GM23248 (cell line): ENCODE measurements around the gene FUT8. TPM values are rescaled to one million over a fixed set of nuclear protein-coding genes. Genes with fewer than 3 reads are reported as not detected.

Experiments
- DNase-seq: peaks from one replicate; pipeline ENCODE4 v3.0.0-alpha.2; 2015
- H2AFZ ChIP-seq: fragments of 200-600 bp; sonication (generic); 2 replicates; pipeline ENCODE4 v1.6.1; 2016; ENCODE audit warnings: antibody characterized with exemption
- H3F3A ChIP-seq: fragments of 200-600 bp; sonication (generic); 2 replicates; pipeline ENCODE4 v1.6.1; 2016; ENCODE audit warnings: mild to moderate bottlenecking, antibody characterized with exemption, mixed run types; ENCODE audit not compliant: insufficient read depth
- H3K27ac ChIP-seq: fragments of 200-600 bp; sonication (generic); 2 replicates; pipeline ENCODE4 v1.5.1; 2016; ENCODE audit warnings: mild to moderate bottlenecking
- H3K27me3 ChIP-seq: fragments of 200-600 bp; sonication (generic); replicated peaks from 2 replicates; pipeline ENCODE4 v1.6.1; 2016; ENCODE audit warnings: mild to moderate bottlenecking; ENCODE audit not compliant: insufficient read depth
- H3K36me3 ChIP-seq: fragments of 200-600 bp; sonication (generic); 2 replicates; pipeline ENCODE4 v1.6.1; 2016; ENCODE audit warnings: low read depth, mild to moderate bottlenecking
- H3K4me1 ChIP-seq: fragments of 200-600 bp; sonication (generic); 2 replicates; pipeline ENCODE4 v1.6.1; 2016; ENCODE audit warnings: mild to moderate bottlenecking; ENCODE audit not compliant: insufficient read depth
- H3K4me2 ChIP-seq: fragments of 200-600 bp; sonication (generic); one replicate; pipeline ENCODE4 v1.6.1; 2016; ENCODE audit warnings: mild to moderate bottlenecking; ENCODE audit not compliant: unreplicated experiment
- H3K4me3 ChIP-seq: fragments of 200-600 bp; sonication (generic); 2 replicates; pipeline ENCODE4 v1.5.1; 2016; ENCODE audit warnings: mild to moderate bottlenecking
- H3K79me2 ChIP-seq: fragments of 200-600 bp; sonication (generic); 2 replicates; pipeline ENCODE4 v1.6.1; 2016; ENCODE audit warnings: mild to moderate bottlenecking; ENCODE audit not compliant: insufficient read depth
- H3K9ac ChIP-seq: fragments of 200-600 bp; sonication (generic); 2 replicates; pipeline ENCODE4 v1.6.1; 2016; ENCODE audit warnings: mild to moderate bottlenecking
- H3K9me2 ChIP-seq: fragments of 200-600 bp; sonication (generic); 2 replicates; pipeline ENCODE4 v1.6.1; 2016; ENCODE audit warnings: mixed run types, mild to moderate bottlenecking, moderate library complexity; ENCODE audit not compliant: insufficient read depth
- H3K9me3 ChIP-seq: fragments of 200-600 bp; sonication (generic); one replicate; pipeline ENCODE4 v1.6.1; 2017; ENCODE audit warnings: low read depth
- H4K20me1 ChIP-seq: fragments of 200-600 bp; sonication (generic); 2 replicates; pipeline ENCODE4 v1.6.0; 2016; ENCODE audit not compliant: insufficient read depth
- EZH2 ChIP-seq: fragments of 200-600 bp; sonication (generic); IDR thresholded peaks from 2 replicates; pipeline ENCODE4 v1.6.1; 2018; ENCODE audit warnings: antibody characterized with exemption, mild to moderate bottlenecking; ENCODE audit not compliant: insufficient read depth, poor library complexity, severe bottlenecking
- EZH2phosphoT487 ChIP-seq: fragments of 200-600 bp; sonication (generic); IDR thresholded peaks from 2 replicates; pipeline ENCODE4 v1.6.1; 2018; ENCODE audit warnings: antibody characterized with exemption, moderate library complexity, mild to moderate bottlenecking, low read depth; ENCODE audit not compliant: insufficient read depth
- WGBS, 2 experiments: methylation state at CpG; one replicate each; pipeline ENCODE4 v1.1.6; 2015 to 2017; ENCODE audit warnings: low lambda C conversion rate in 2 of 2, low coverage in 1 of 2; ENCODE audit errors: missing lambda C conversion rate in 2 of 2; 5-methylcytosine and 5-hydroxymethylcytosine counted together
- in situ Hi-C: fragments of 300-500 bp; cut with MboI; formaldehyde crosslinking; loops from 2 replicates; pipeline ENCODE4 v1.15.0; 2020
- microRNA counts: library from miRNA; unstranded; fragments of <30 nt; microRNA quantifications from one replicate; lab custom pipeline; 2016
- microRNA-seq: library from miRNA; unstranded; fragments of <30 nt; microRNA quantifications from one replicate; pipeline ENCODE4, GENCODE V29; 2016; ENCODE audit warnings: borderline number of aligned reads
- polyA plus RNA-seq: library from polyadenylated mRNA; unstranded; fragments of >200 nt; fragmentation: Nextera tagmentation; extraction: Ambion mirVana; gene quantifications from 2 replicates; pipeline ENCODE4 v1.2.1, GENCODE V29; 2016
- small RNA-seq: library from RNA; depleted of rRNA; stranded (forward); fragments of <200 nt; gene quantifications from one replicate; pipeline ENCODE3, GENCODE V24; 2014; ENCODE audit warnings: low read depth, low replicate concordance
- total RNA-seq: library from RNA; depleted of rRNA; stranded (reverse); fragments of >200 nt; shearing (Covaris generic); gene quantifications from 2 replicates; pipeline ENCODE4 v1.2.3, GENCODE V29; 2014

Gene FUT8
- total and polyA plus RNA-seq, 2 experiments from 2014 or later, result 40.0 to 60.6 TPM

GRCh38 chr14:65789363-65789762, 376.8 kb downstream of the FUT8 start:
- in situ Hi-C loops, result no loop called here
- no peak overlapping the region for H3K4me2 ChIP-seq
- no peaks in the 10 kb centered on the region; the same call in 1 of the 2 replicates for H3K4me1 ChIP-seq
- 79 to 81% methylated on average over 14 of the region's 14 CpGs for WGBS, 2 experiments
- no peak overlapping the region for H3K9ac ChIP-seq
- H2AFZ ChIP-seq, result no peak overlapping the region
- H3K36me3 ChIP-seq, result no peaks in the 10 kb centered on the region
- DNase-seq, result no peak
- no peaks in the 10 kb centered on the region for H3K9me2 ChIP-seq
- no peaks in the 10 kb centered on the region for H4K20me1 ChIP-seq
- H3K4me3 ChIP-seq, result no peak overlapping the region
- H3K9me3 ChIP-seq, result no peaks in the 10 kb centered on the region
- TF ChIP-seq EZH2, result no peak
- TF ChIP-seq EZH2phosphoT487, result no peak
- H3K79me2 ChIP-seq, result no peaks in the 10 kb centered on the region
- no peak overlapping the region for H3K27ac ChIP-seq
- H3F3A ChIP-seq, result no peaks in the 10 kb centered on the region
- no peaks in the 10 kb centered on the region for H3K27me3 ChIP-seq

DNA sequence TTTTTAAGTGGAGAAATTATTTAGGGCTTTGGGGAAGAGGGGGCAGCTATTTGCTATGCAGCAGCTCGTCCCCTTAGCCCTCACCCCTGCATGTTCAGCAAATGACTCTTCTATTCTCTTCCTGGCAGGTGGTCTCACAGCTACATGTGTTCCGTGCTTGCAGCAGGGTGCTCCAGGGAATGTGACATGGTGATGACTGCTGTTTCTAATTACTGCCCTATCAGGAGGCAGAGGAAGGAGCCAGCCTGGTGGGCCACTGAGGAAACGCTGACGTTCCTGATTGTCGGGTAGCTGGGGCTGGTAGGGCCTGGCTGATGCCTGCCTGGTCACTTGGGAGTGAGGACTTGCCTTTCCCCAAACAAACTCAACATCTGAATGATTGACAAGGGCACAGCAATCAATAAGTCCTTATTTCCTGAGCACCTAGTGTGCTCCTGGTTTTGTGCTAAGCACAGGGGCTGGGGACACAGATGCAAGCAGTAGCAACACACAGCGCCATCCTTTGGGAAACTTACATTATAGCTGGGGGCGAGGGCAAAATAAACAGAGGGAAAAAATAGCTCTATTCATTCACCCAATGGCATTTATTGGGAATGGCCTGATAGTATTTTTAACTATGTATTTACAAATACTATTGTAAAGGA, 377.8 kb downstream of the FUT8 start:
- no peaks in the 10 kb centered on the region; the same call in 1 of the 2 replicates for H3K27me3 ChIP-seq
- no peaks in the 10 kb centered on the region for H3K36me3 ChIP-seq
- no peaks in the 10 kb centered on the region for H4K20me1 ChIP-seq
- in situ Hi-C loops, result no loop called here
- TF ChIP-seq EZH2phosphoT487 (no peak), EZH2 (no peak)
- no peaks in the 10 kb centered on the region for H3K9me2 ChIP-seq
- H3K27ac ChIP-seq, result no peak overlapping the region
- no peaks in the 10 kb centered on the region for H3K79me2 ChIP-seq
- WGBS, 2 experiments, result 17 to 20% methylated on average over 7 of the region's 7 CpGs
- H3K9me3 ChIP-seq, result no peaks in the 10 kb centered on the region
- no peak overlapping the region for H2AFZ ChIP-seq
- no peak overlapping the region for H3K4me2 ChIP-seq
- no peak overlapping the region for H3K4me3 ChIP-seq
- H3K9ac ChIP-seq, result no peak overlapping the region
- no peaks in the 10 kb centered on the region; the same call in 1 of the 2 replicates for H3K4me1 ChIP-seq
- no peak for DNase-seq
- no peaks in the 10 kb centered on the region for H3F3A ChIP-seq

- no peak overlapping the region for H2AFZ ChIP-seq
- no peak overlapping the region for H3K4me2 ChIP-seq
- in situ Hi-C loops, result no loop called here
- no peak for TF ChIP-seq EZH2
- H3K36me3 ChIP-seq, result no peaks in the 10 kb centered on the region
- H3K27ac ChIP-seq, result no peak overlapping the region
- H3F3A ChIP-seq, result no peaks in the 10 kb centered on the region
- WGBS, 2 experiments, result 75 to 82% methylated on average over 14 of the region's 14 CpGs
- H4K20me1 ChIP-seq, result no peaks in the 10 kb centered on the region
- H3K9ac ChIP-seq, result no peak overlapping the region
- H3K79me2 ChIP-seq, result no peaks in the 10 kb centered on the region
- DNase-seq, result peak; percentile 14
- H3K27me3 ChIP-seq, result no peaks in the 10 kb centered on the region; the same call in 1 of the 2 replicates
- no peaks in the 10 kb centered on the region; the same call in 1 of the 2 replicates for H3K4me1 ChIP-seq
- H3K9me2 ChIP-seq, result no peaks in the 10 kb centered on the region
- H3K4me3 ChIP-seq, result no peak overlapping the region
- H3K9me3 ChIP-seq, result no peaks in the 10 kb centered on the region
Measured at GRCh38 chr14:65791191-65791981, 378.9 kb downstream of the FUT8 start.

DNA sequence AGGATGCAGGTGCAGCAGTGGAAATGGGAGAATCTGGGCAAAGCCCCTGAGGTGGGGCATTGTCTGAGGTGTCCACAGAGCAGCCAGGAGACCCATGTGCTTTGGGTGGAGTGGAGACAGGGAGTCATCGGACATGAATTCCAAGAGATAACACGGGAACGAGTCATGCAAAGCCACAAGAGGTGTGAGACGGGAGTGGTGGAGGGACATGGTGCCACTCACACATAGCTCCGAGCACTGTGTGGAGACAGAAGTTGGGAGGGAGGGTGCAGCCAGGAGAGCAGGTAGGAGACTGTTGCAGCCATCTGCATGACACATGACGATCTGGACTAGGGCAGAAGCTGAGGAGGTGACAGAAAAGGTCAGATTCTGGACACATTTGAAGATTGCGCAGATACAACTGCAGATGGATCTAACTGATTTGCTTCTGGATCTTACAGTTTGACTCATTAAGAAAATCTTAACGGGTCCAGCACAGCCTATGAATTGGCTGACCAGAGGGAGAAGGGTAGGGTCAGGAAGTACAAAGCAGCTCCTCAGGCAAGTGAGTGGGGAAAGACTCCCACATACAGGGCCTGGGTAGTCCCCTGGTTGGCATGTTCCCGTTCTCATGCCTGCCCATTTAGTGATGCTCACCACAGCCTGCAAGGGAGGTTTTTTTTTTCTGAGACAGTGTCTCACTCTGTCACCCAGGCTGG, 379.8 kb downstream of the FUT8 start:
- Histone ChIP-seq H3K4me3 (no peak overlapping the region), H4K20me1 (no peaks in the 10 kb centered on the region), H3K9me3 (no peaks in the 10 kb centered on the region), H3K4me2 (no peak overlapping the region), H2AFZ (no peak overlapping the region), H3K9ac (no peak overlapping the region), H3K79me2 (no peaks in the 10 kb centered on the region), H3K27ac (no peak overlapping the region), H3K36me3 (no peaks in the 10 kb centered on the region), H3K4me1 (no peaks in the 10 kb centered on the region; the same call in 1 of the 2 replicates), H3F3A (no peaks in the 10 kb centered on the region), H3K9me2 (no peaks in the 10 kb centered on the region), H3K27me3 (no peaks in the 10 kb centered on the region; the same call in 1 of the 2 replicates)
- TF ChIP-seq EZH2 (no peak), EZH2phosphoT487 (no peak)
- peak; percentile 36 for DNase-seq
- in situ Hi-C loops, result no loop called here
- 59 to 66% methylated on average over 9 of the region's 9 CpGs for WGBS, 2 experiments

MicroRNAs within 50 kb of the gene (microRNA counts, 767-probe panel; counts per million panel counts)
- 447 counts per million, percentile 86 among the panel's probes with 10 or more counts for microRNA hsa-miR-625-5p (lab: Ali Mortazavi, UCI)

Small RNA genes lying within 50 kb of the gene (microRNA-seq; reads per million reads assigned to microRNA genes)
- gene MIR625, result 6.1 reads per million, percentile 6 among the genes with 10 or more reads in this experiment

Small RNA genes lying within 50 kb of the gene (small RNA-seq; reads per million reads assigned to genes)
- gene MIR625, result not detected
